HepG2 (cell line): ENCODE measurements around the gene PCGF2. TPM values are rescaled to one million over a fixed set of nuclear protein-coding genes. Genes with fewer than 3 reads are reported as not detected.

Source experiments
- AHR ChIP-seq: IDR thresholded peaks from 2 replicates; pipeline ENCODE4 v1.6.1; 2018; ENCODE audit warnings: missing genetic modification reagents, missing compliant biosample characterization
- CREB1 ChIP-seq, 2 experiments: fragments of 450-650 bp in 1 of 2; IDR thresholded peaks; 2 replicates each; pipeline ENCODE4 v1.6.1; 2016 to 2017; ENCODE audit warnings: control low read depth in 1 of 2, mild to moderate bottlenecking in 1 of 2, missing compliant biosample characterization in 1 of 2, missing genetic modification characterization in 1 of 2
- GABPA ChIP-seq, 2 experiments: IDR thresholded peaks; 2 replicates each; pipeline ENCODE4 v1.6.1; 2011 to 2016; ENCODE audit warnings: low read depth in 2 of 2, low read length in 1 of 2, missing biosample characterization in 1 of 2, missing genetic modification characterization in 1 of 2
- JUND ChIP-seq: sonication (generic); formaldehyde crosslinking; IDR thresholded peaks from 2 replicates; pipeline ENCODE4 v1.8.0; 2022; ENCODE audit warnings: mild to moderate bottlenecking, missing genetic modification reagents
- NFATC3 ChIP-seq: sonication (generic); formaldehyde crosslinking; IDR thresholded peaks from 2 replicates; pipeline ENCODE4 v1.5.1; 2020; ENCODE audit warnings: mild to moderate bottlenecking, missing genetic modification reagents
- NFIC ChIP-seq: IDR thresholded peaks from 2 replicates; pipeline ENCODE4 v1.6.1; 2012; ENCODE audit warnings: mild to moderate bottlenecking, low read length, inconsistent platforms
- POLR2AphosphoS5 ChIP-seq: IDR thresholded peaks from 2 replicates; pipeline ENCODE4 v1.6.1; 2012; ENCODE audit warnings: low read depth, low read length
- PRMT3 ChIP-seq: sonication (generic); formaldehyde crosslinking; IDR thresholded peaks from 2 replicates; pipeline ENCODE4 v1.8.1; 2022; ENCODE audit warnings: low read depth, mild to moderate bottlenecking, moderate library complexity, missing genetic modification reagents, borderline replicate concordance
- SAP130 ChIP-seq: IDR thresholded peaks from 2 replicates; pipeline ENCODE4 v1.6.1; 2016; ENCODE audit warnings: low read depth
- TEAD3 ChIP-seq: optimal IDR thresholded peaks from 2 replicates; pipeline ENCODE3; 2016; ENCODE audit warnings: borderline replicate concordance
- ZC3H13 ChIP-seq: sonication (generic); formaldehyde crosslinking; IDR thresholded peaks from 2 replicates; pipeline ENCODE4 v1.8.1; 2023; ENCODE audit warnings: mild to moderate bottlenecking, missing genetic modification reagents, moderate library complexity
- ZFAT ChIP-seq: sonication (generic); formaldehyde crosslinking; conservative IDR thresholded peaks from 2 replicates; pipeline ENCODE4 v1.8.1; 2023; ENCODE audit warnings: missing genetic modification reagents, inconsistent platforms
- ZKSCAN5 ChIP-seq: sonication (generic); formaldehyde crosslinking; IDR thresholded peaks from 2 replicates; pipeline ENCODE4 v1.5.1; 2020; ENCODE audit warnings: mild to moderate bottlenecking, missing genetic modification reagents
- ZNF317 ChIP-seq: sonication (generic); formaldehyde crosslinking; IDR thresholded peaks from 2 replicates; pipeline ENCODE4 v1.5.0; 2020; ENCODE audit warnings: mild to moderate bottlenecking, missing genetic modification reagents
- ZNF468 ChIP-seq: sonication (generic); formaldehyde crosslinking; IDR thresholded peaks from 2 replicates; pipeline ENCODE4 v1.8.0; 2022; ENCODE audit warnings: mild to moderate bottlenecking, moderate library complexity, missing genetic modification reagents
- ZNF564 ChIP-seq: sonication (generic); formaldehyde crosslinking; IDR thresholded peaks from 2 replicates; pipeline ENCODE4 v1.8.1; 2023; ENCODE audit warnings: mild to moderate bottlenecking, missing genetic modification reagents
- ZNF841 ChIP-seq: sonication (generic); formaldehyde crosslinking; IDR thresholded peaks from 2 replicates; pipeline ENCODE4 v1.8.1; 2023; ENCODE audit warnings: missing genetic modification reagents, borderline replicate concordance
- polyA plus RNA-seq, 8 experiments: library from polyadenylated mRNA; depleted of rRNA in 3 of 8; stranded (reverse) in 7 of 8; unstranded in 1 of 8; fragments of >200 nt; fragmentation: Illumina TruSeq in 4 of 8; extraction: Trizol in 4 of 8; gene quantifications; 2 replicates each; pipeline versions ENCODE4 v1.2.1 to v1.2.3, GENCODE V29; 2011 to 2016; ENCODE audit warnings: low read depth in 4 of 8, missing spikeins in 1 of 8, mixed read lengths in 1 of 8; ENCODE audit not compliant: insufficient read depth in 1 of 8
- total RNA-seq, 5 experiments: library from RNA; depleted of rRNA; stranded (reverse); fragments of >200 nt; fragmentation: Illumina TruSeq; extraction: Trizol; gene quantifications; 2 replicates each; pipeline ENCODE4 v1.2.3, GENCODE V29; 2016; ENCODE audit warnings: low read depth in 1 of 5
- TF ChIP-seq, protein P1 (sequence below): sonication (generic); formaldehyde crosslinking; IDR thresholded peaks from 2 replicates; pipeline ENCODE4 v1.4.0; 2020; ENCODE audit warnings: missing genetic modification reagents
- TF ChIP-seq, protein P2 (sequence below): sonication (generic); formaldehyde crosslinking; IDR thresholded peaks from 2 replicates; pipeline ENCODE4 v1.5.0; 2020; ENCODE audit warnings: missing genetic modification reagents, mild to moderate bottlenecking, borderline replicate concordance
- TF ChIP-seq, protein P3 (sequence below): sonication (generic); formaldehyde crosslinking; conservative IDR thresholded peaks from 2 replicates; pipeline ENCODE4 v1.4.0; 2020; ENCODE audit warnings: missing genetic modification reagents
- TF ChIP-seq, protein P4 (sequence below): sonication (generic); formaldehyde crosslinking; IDR thresholded peaks from 2 replicates; pipeline ENCODE4 v1.8.0; 2022; ENCODE audit warnings: missing genetic modification reagents, mild to moderate bottlenecking, moderate library complexity, borderline replicate concordance

The PCGF2 gene
- total and polyA plus RNA-seq, 2 of the 13 experiments (the other 11 are each of a cell fraction or from before 2014, with no cell fraction given): 11.6 to 29.4 TPM

DNA sequence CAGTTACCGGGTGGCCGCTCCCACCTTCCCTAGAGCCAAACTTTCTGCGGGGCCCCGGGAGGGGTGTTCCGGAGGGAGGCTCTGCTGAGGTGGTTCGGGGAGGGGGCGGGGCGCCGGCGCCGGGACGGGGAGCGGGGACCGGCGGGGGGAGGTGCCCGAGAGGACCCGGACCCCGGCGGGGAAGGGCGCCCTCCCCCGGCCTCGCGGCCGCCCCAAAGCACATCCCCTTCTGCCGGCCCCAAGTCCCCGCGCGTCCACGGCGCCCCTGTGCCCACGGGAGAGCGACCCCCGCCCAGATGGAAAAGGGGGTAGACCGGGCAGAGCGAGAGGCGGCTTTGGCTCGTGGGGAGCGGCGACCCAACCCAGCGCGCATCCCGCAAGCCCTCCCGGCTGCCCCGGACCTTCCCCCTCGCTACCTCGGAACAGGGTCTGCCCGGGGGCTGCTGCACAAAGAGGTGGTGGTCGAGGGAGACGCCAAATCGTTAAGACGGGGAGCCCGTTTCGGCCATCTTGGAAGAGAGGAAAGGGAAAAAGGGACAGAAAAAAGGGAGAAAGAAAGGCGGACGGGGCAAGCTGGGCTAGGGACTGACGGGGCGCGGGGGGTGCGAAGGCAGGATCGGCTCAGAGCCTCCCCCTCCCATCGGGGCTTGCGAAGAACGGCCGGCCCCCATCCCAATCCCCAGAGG, 530 bp downstream of the PCGF2 start (continued):
- TF ChIP-seq ZNF317: no peak
- no peak for TF ChIP-seq NFATC3
- TF ChIP-seq CREB1 (IDR thresholded peaks at IDR 0.05): no peak
- no peak for TF ChIP-seq CREB1 (CRISPR knock-in tag; IDR thresholded peaks at IDR 0.05)
- peak; percentile 76 for TF ChIP-seq SAP130 (CRISPR knock-in tag)
- TF ChIP-seq ZNF468 (CRISPR knock-in tag): peak; percentile 59; the same call in 1 of the 2 replicates
- no peak for TF ChIP-seq ZKSCAN5 (CRISPR knock-in tag)
- no peak for TF ChIP-seq POLR2AphosphoS5
- TF ChIP-seq ZC3H13 (CRISPR knock-in tag): 0 out of 2 replicates have a peak, but pooled peaks have one; percentile 21
- TF ChIP-seq ZNF841 (CRISPR knock-in tag): no peak
- TF ChIP-seq TEAD3 (CRISPR knock-in tag): peak; percentile 26
- peak; percentile 13; the same call in 1 of the 2 replicates for TF ChIP-seq GABPA (IDR thresholded peaks at IDR 0.05; ENCODE audit: low read depth, low read length)
- peak; percentile 5; the same call in 1 of the 2 replicates for TF ChIP-seq GABPA (CRISPR knock-in tag; IDR thresholded peaks at IDR 0.05; ENCODE audit: low read depth)
- TF ChIP-seq ZNF564: no peak
- TF ChIP-seq, protein P1, sequence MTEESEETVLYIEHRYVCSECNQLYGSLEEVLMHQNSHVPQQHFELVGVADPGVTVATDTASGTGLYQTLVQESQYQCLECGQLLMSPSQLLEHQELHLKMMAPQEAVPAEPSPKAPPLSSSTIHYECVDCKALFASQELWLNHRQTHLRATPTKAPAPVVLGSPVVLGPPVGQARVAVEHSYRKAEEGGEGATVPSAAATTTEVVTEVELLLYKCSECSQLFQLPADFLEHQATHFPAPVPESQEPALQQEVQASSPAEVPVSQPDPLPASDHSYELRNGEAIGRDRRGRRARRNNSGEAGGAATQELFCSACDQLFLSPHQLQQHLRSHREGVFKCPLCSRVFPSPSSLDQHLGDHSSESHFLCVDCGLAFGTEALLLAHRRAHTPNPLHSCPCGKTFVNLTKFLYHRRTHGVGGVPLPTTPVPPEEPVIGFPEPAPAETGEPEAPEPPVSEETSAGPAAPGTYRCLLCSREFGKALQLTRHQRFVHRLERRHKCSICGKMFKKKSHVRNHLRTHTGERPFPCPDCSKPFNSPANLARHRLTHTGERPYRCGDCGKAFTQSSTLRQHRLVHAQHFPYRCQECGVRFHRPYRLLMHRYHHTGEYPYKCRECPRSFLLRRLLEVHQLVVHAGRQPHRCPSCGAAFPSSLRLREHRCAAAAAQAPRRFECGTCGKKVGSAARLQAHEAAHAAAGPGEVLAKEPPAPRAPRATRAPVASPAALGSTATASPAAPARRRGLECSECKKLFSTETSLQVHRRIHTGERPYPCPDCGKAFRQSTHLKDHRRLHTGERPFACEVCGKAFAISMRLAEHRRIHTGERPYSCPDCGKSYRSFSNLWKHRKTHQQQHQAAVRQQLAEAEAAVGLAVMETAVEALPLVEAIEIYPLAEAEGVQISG (CRISPR knock-in tag): peak; percentile 42; the same call in 1 of the 2 replicates
- TF ChIP-seq NFIC: no peak
- no peak for TF ChIP-seq ZFAT (CRISPR knock-in tag)
- TF ChIP-seq, protein P2, sequence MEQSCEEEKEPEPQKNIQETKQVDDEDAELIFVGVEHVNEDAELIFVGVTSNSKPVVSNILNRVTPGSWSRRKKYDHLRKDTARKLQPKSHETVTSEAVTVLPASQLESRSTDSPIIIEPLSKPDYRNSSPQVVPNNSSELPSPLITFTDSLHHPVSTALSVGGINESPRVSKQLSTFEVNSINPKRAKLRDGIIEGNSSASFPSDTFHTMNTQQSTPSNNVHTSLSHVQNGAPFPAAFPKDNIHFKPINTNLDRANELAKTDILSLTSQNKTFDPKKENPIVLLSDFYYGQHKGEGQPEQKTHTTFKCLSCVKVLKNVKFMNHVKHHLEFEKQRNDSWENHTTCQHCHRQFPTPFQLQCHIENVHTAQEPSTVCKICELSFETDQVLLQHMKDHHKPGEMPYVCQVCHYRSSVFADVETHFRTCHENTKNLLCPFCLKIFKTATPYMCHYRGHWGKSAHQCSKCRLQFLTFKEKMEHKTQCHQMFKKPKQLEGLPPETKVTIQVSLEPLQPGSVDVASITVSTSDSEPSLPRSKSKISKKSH (CRISPR knock-in tag): no peak
- TF ChIP-seq, protein P3, sequence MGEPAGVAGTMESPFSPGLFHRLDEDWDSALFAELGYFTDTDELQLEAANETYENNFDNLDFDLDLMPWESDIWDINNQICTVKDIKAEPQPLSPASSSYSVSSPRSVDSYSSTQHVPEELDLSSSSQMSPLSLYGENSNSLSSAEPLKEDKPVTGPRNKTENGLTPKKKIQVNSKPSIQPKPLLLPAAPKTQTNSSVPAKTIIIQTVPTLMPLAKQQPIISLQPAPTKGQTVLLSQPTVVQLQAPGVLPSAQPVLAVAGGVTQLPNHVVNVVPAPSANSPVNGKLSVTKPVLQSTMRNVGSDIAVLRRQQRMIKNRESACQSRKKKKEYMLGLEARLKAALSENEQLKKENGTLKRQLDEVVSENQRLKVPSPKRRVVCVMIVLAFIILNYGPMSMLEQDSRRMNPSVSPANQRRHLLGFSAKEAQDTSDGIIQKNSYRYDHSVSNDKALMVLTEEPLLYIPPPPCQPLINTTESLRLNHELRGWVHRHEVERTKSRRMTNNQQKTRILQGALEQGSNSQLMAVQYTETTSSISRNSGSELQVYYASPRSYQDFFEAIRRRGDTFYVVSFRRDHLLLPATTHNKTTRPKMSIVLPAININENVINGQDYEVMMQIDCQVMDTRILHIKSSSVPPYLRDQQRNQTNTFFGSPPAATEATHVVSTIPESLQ: no peak
- TF ChIP-seq JUND (CRISPR knock-in tag): no peak
- TF ChIP-seq PRMT3: no peak
- peak; percentile 49; the same call in 1 of the 2 replicates for TF ChIP-seq AHR (CRISPR knock-in tag)
- TF ChIP-seq, protein P4, sequence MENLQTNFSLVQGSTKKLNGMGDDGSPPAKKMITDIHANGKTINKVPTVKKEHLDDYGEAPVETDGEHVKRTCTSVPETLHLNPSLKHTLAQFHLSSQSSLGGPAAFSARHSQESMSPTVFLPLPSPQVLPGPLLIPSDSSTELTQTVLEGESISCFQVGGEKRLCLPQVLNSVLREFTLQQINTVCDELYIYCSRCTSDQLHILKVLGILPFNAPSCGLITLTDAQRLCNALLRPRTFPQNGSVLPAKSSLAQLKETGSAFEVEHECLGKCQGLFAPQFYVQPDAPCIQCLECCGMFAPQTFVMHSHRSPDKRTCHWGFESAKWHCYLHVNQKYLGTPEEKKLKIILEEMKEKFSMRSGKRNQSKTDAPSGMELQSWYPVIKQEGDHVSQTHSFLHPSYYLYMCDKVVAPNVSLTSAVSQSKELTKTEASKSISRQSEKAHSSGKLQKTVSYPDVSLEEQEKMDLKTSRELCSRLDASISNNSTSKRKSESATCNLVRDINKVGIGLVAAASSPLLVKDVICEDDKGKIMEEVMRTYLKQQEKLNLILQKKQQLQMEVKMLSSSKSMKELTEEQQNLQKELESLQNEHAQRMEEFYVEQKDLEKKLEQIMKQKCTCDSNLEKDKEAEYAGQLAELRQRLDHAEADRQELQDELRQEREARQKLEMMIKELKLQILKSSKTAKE: 0 out of 2 replicates have a peak, but pooled peaks have one; percentile 37
